K562 (cell line): Measurements from ENCODE around the gene LDB2. TPM values are rescaled to one million over a fixed set of nuclear protein-coding genes. Genes with fewer than 3 reads are reported as not detected.
A peak's percentile ranks its signal among the peaks of the same experiment; 100 is the strongest.

Source experiments
- ATAC-seq: fragments of 200-7000 bp; cut with Tn5 transposase; 3 replicates; pipeline ENCODE4 v1.9.1; 2020; ENCODE audit warnings: moderate library complexity
- BruUV-seq: library from RNA; stranded (reverse); fragments of 400-500 nt; replicated peaks from 2 replicates; lab custom pipeline; 2021; lab: Mats Ljungman, UMichigan
- CTCF ChIA-PET: fragments of 300-600 bp; formaldehyde crosslinking; extraction: SDS; loops from one replicate; lab custom pipeline; 2021; ENCODE audit warnings: low intra/inter-chr PET ratio; lab: Yijun Ruan, JAX
- POLR2A ChIA-PET: fragments of 300-600, 350-650 bp; sonication (Branson Sonifier 250); formaldehyde crosslinking; extraction: SDS; loops from one replicate; lab custom pipeline; 2021; ENCODE audit warnings: antibody characterized with exemption, inconsistent platforms; lab: Yijun Ruan, JAX
- DNase-seq, 4 experiments: peaks; one replicate each; pipeline versions ENCODE4 v3.0.0 to v3.0.0-alpha.2; 2011 to 2018; ENCODE audit warnings: low spot score in 3 of 4, mixed read lengths in 3 of 4; ENCODE audit errors: extremely low read depth in 1 of 4
- FAIRE-seq: peaks from 2 replicates; lab custom pipeline; 2011; peaks lifted over from hg19 to GRCh38; lab: Jason Lieb, UNC
- H2AFZ ChIP-seq: 2 replicates; pipeline ENCODE4 v1.6.0; 2011; ENCODE audit warnings: low read depth, low read length, control low read depth, inconsistent platforms
- H3K27ac ChIP-seq: fragments of 200-600 bp; 3 replicates; pipeline ENCODE4 v1.8.0; 2011; ENCODE audit warnings: low read depth, mild to moderate bottlenecking, control low read depth, inconsistent platforms, low read length, moderate library complexity, mixed read lengths; ENCODE audit errors: extremely low read depth
- H3K27me3 ChIP-seq, 2 experiments: fragments of 300-600 bp in 1 of 2; 2 replicates in 1 of 2; 3 replicates in 1 of 2; pipeline versions ENCODE4 v1.6.0 to v1.8.0; 2011; ENCODE audit warnings: inconsistent platforms in 2 of 2, low read length in 2 of 2, mild to moderate bottlenecking in 1 of 2, mixed read lengths in 1 of 2, moderate library complexity in 1 of 2; ENCODE audit not compliant: control insufficient read depth in 2 of 2, insufficient read depth in 2 of 2
- H3K36me3 ChIP-seq: fragments of 300-600 bp; 3 replicates; pipeline ENCODE4 v1.8.0; 2011; ENCODE audit warnings: mild to moderate bottlenecking, low read length, inconsistent platforms; ENCODE audit not compliant: control insufficient read depth, insufficient read depth
- H3K4me1 ChIP-seq, 2 experiments: fragments of 200-600 bp in 1 of 2; replicated peaks in 1 of 2; 2 replicates in 1 of 2; 3 replicates in 1 of 2; pipeline versions ENCODE4 v1.5.1 to v1.8.0; 2011; ENCODE audit warnings: inconsistent platforms in 2 of 2, low read length in 2 of 2, mild to moderate bottlenecking in 1 of 2, mixed read lengths in 1 of 2, moderate library complexity in 1 of 2; ENCODE audit not compliant: control insufficient read depth in 2 of 2, insufficient read depth in 2 of 2
- H3K4me2 ChIP-seq: 2 replicates; pipeline ENCODE4 v1.6.1; 2011; ENCODE audit warnings: low read length, control low read depth, inconsistent platforms, mixed read lengths; ENCODE audit not compliant: insufficient read depth
- H3K4me3 ChIP-seq: fragments of 200-600 bp; sonication (generic), shearing (Covaris generic); 2 replicates; pipeline ENCODE4 v1.5.1; 2016; ENCODE audit warnings: control low read depth, inconsistent platforms
- H3K79me2 ChIP-seq: fragments of 200-600 bp; 3 replicates; pipeline ENCODE4 v1.8.0; 2011; ENCODE audit warnings: low read length, inconsistent platforms; ENCODE audit not compliant: control insufficient read depth, insufficient read depth
- H3K9ac ChIP-seq, 2 experiments: 2 replicates each; pipeline versions ENCODE4 v1.6.0 to v1.6.1; 2011; ENCODE audit warnings: low read depth in 2 of 2, low read length in 2 of 2, control low read depth in 1 of 2, inconsistent platforms in 1 of 2, mild to moderate bottlenecking in 1 of 2, mixed read lengths in 1 of 2; ENCODE audit not compliant: insufficient read depth in 1 of 2
- H3K9me1 ChIP-seq: one replicate; pipeline ENCODE4 v1.6.0; 2011; ENCODE audit warnings: inconsistent platforms, mild to moderate bottlenecking, low read length, moderate library complexity; ENCODE audit not compliant: control insufficient read depth, insufficient read depth
- H3K9me3 ChIP-seq: replicated peaks from 2 replicates; pipeline ENCODE4 v1.5.1; 2011; ENCODE audit warnings: low read depth, low read length, inconsistent platforms; ENCODE audit not compliant: control insufficient read depth, insufficient read depth
- H4K20me1 ChIP-seq: replicated peaks from 2 replicates; pipeline ENCODE4 v1.6.1; 2011; ENCODE audit warnings: low read length, inconsistent platforms, mixed read lengths; ENCODE audit not compliant: control insufficient read depth, insufficient read depth
- CBFA2T3 ChIP-seq: fragments of 450-650 bp; IDR thresholded peaks from 2 replicates; pipeline ENCODE4 v1.6.1; 2017
- CTCF ChIP-seq, 3 experiments: IDR thresholded peaks in 2 of 3; conservative IDR thresholded peaks in 1 of 3; 2 replicates each; pipeline ENCODE4 v1.5.1; 2011 to 2012; ENCODE audit warnings: low read length in 3 of 3, mild to moderate bottlenecking in 3 of 3, control low read depth in 2 of 3, improper control_type of control experiment in 1 of 3, inconsistent platforms in 1 of 3, low read depth in 1 of 3, mixed read lengths in 1 of 3, moderate library complexity in 1 of 3; ENCODE audit not compliant: insufficient read depth in 2 of 3
- NR2C1 ChIP-seq, 2 experiments: fragments of 450-650 bp; IDR thresholded peaks; 2 replicates each; pipeline ENCODE4 v1.6.1; 2017; ENCODE audit warnings: mild to moderate bottlenecking in 2 of 2, antibody characterized with exemption in 1 of 2, inconsistent platforms in 1 of 2, missing compliant biosample characterization in 1 of 2, missing genetic modification characterization in 1 of 2
- RAD21 ChIP-seq, 2 experiments: fragments of 250-450 bp in 1 of 2; fragments of 450-650 bp in 1 of 2; sonication (Bioruptor Pico) in 1 of 2; formaldehyde crosslinking in 1 of 2; IDR thresholded peaks in 1 of 2; conservative IDR thresholded peaks in 1 of 2; 2 replicates each; pipeline versions ENCODE4 v1.4.0 to v1.8.0; 2020 to 2022; ENCODE audit warnings: mild to moderate bottlenecking in 2 of 2, moderate library complexity in 1 of 2
- SMC3 ChIP-seq: conservative IDR thresholded peaks from 2 replicates; pipeline ENCODE4 v1.6.1; 2011; ENCODE audit warnings: low read depth, low read length, improper control_type of control experiment; ENCODE audit not compliant: insufficient read depth
- WGBS: fragments of 100-300 bp; shearing (Covaris generic); methylation state at CpG from one replicate; pipeline ENCODE4 v1.1.6; 2016; ENCODE audit warnings: low coverage, mixed read lengths; ENCODE audit not compliant: insufficient coverage; ENCODE audit errors: missing lambda C conversion rate; 5-methylcytosine and 5-hydroxymethylcytosine counted together
- in situ Hi-C: fragments of 300-500 bp; cut with MboI; formaldehyde crosslinking; loops from 4 replicates; pipeline ENCODE4 v1.15.0; 2018; ENCODE audit warnings: inconsistent platforms, mixed read lengths
- intact Hi-C: fragments of 100-400 bp; cut with micrococcal nuclease; formaldehyde crosslinking; loops from 2 replicates; pipeline ENCODE4 v1.14.2; 2022
- polyA plus RNA-seq, 8 experiments: library from polyadenylated mRNA; depleted of rRNA in 4 of 8; stranded (reverse) in 5 of 8; unstranded in 3 of 8; fragments of >200 nt; fragmentation: Nextera tagmentation in 2 of 8; fragmentation: Illumina TruSeq in 1 of 8; extraction: Ambion mirVana in 2 of 8; extraction: Trizol in 1 of 8; gene quantifications; 2 replicates each; pipeline versions ENCODE4 v1.2.1 to v1.2.3, GENCODE V29; 2011 to 2014; ENCODE audit warnings: inconsistent platforms in 1 of 8, missing spikeins in 1 of 8
- total RNA-seq, 7 experiments: library from RNA; depleted of rRNA in 6 of 7; stranded (reverse); fragments of >200 nt in 6 of 7; fragmentation: Illumina TruSeq in 2 of 7; extraction: Trizol in 2 of 7; gene quantifications; 2 replicates each; pipeline versions ENCODE4 v1.2.1 to v1.2.3, GENCODE V29; 2011 to 2021; ENCODE audit warnings: low replicate concordance in 1 of 7
- TF ChIP-seq, protein P1 (sequence below), 2 experiments: fragments of 450-650 bp; formaldehyde crosslinking in 1 of 2; IDR thresholded peaks; 2 replicates each; pipeline versions ENCODE4 v1.4.0 to v1.6.1; 2014 to 2020; ENCODE audit warnings: mild to moderate bottlenecking in 2 of 2, borderline replicate concordance in 1 of 2, low read depth in 1 of 2

LDB2 gene
- total and polyA plus RNA-seq, 9 of the 15 experiments (the other 6 are each of a cell fraction or from before 2014, with no cell fraction given), result 0.10 to 0.20 TPM; not detected in 7

GRCh38 chr4:16794816-16795445 lies 103.5 kb downstream of the LDB2 start:
- FAIRE-seq (peak; percentile 81), ATAC-seq (peak; percentile 78), DNase-seq (peak; percentile 30 to 63 (median 56))
- peaks cover 3% of the 10 kb centered on the region; the same call in 1 of the 2 replicates for H4K20me1 ChIP-seq
- no peaks in the 10 kb centered on the region for H3K79me2 ChIP-seq
- in situ Hi-C loops (no loop called here), intact Hi-C loops (loop anchor here (2.0 kb wide), 1 partner anchor 530 kb away; no protein-coding TSS in a partner anchor)
- no peak overlapping the region for H3K27ac ChIP-seq
- no peaks in the 10 kb centered on the region for H3K9me1 ChIP-seq
- no peak overlapping the region for H3K4me3 ChIP-seq
- no TSS peak for BruUV-seq
- WGBS, result 2% methylated on average over 9 of the region's 9 CpGs
- no peak overlapping the region for H3K9ac ChIP-seq
- ChIA-PET CTCF (no interaction called here), POLR2A (interaction anchor here (0.6 kb wide), 1 partner anchor 1645 kb away, joined by 3 read pairs; no protein-coding TSS in a partner anchor)
- H3K27me3 ChIP-seq, result no peaks in the 10 kb centered on the region
- no peaks in the 10 kb centered on the region; a peak in 1 of 5 replicates for H3K4me1 ChIP-seq
- no peaks in the 10 kb centered on the region for H3K9me3 ChIP-seq
- TF ChIP-seq, protein P1, sequence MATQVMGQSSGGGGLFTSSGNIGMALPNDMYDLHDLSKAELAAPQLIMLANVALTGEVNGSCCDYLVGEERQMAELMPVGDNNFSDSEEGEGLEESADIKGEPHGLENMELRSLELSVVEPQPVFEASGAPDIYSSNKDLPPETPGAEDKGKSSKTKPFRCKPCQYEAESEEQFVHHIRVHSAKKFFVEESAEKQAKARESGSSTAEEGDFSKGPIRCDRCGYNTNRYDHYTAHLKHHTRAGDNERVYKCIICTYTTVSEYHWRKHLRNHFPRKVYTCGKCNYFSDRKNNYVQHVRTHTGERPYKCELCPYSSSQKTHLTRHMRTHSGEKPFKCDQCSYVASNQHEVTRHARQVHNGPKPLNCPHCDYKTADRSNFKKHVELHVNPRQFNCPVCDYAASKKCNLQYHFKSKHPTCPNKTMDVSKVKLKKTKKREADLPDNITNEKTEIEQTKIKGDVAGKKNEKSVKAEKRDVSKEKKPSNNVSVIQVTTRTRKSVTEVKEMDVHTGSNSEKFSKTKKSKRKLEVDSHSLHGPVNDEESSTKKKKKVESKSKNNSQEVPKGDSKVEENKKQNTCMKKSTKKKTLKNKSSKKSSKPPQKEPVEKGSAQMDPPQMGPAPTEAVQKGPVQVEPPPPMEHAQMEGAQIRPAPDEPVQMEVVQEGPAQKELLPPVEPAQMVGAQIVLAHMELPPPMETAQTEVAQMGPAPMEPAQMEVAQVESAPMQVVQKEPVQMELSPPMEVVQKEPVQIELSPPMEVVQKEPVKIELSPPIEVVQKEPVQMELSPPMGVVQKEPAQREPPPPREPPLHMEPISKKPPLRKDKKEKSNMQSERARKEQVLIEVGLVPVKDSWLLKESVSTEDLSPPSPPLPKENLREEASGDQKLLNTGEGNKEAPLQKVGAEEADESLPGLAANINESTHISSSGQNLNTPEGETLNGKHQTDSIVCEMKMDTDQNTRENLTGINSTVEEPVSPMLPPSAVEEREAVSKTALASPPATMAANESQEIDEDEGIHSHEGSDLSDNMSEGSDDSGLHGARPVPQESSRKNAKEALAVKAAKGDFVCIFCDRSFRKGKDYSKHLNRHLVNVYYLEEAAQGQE (IDR thresholded peaks at IDR 0.05; ENCODE audit: borderline replicate concordance), result peak; percentile 15; the same call in 1 of the 2 replicates
- TF ChIP-seq, protein P1 (CRISPR knock-in tag; IDR thresholded peaks at IDR 0.05; ENCODE audit: low read depth), result no peak
- TF ChIP-seq SMC3, result peak; percentile 40; the same call in 1 of the 2 replicates
- TF ChIP-seq RAD21 (CRISPR knock-in tag; conservative IDR thresholded peaks at IDR 0.05 in 1 of 2, IDR thresholded peaks at IDR 0.05 in 1 of 2), result peak in 1 of 2 experiments; percentile 49; a peak in 1 of 4 replicates
- peak; percentile 61 to 76 (median 66) for TF ChIP-seq CTCF (IDR thresholded peaks at IDR 0.05 in 2 of 3, conservative IDR thresholded peaks at IDR 0.05 in 1 of 3; ENCODE audit: insufficient read depth in 2 of 3, low read depth in 1 of 3, low read length in 3 of 3)
- TF ChIP-seq CBFA2T3, result no peak
- no peak for TF ChIP-seq NR2C1 (IDR thresholded peaks at IDR 0.05)
- TF ChIP-seq NR2C1 (tag; IDR thresholded peaks at IDR 0.05), result no peak
- no peaks in the 10 kb centered on the region for H3K36me3 ChIP-seq
- no peak overlapping the region for H3K4me2 ChIP-seq
- no peak overlapping the region for H2AFZ ChIP-seq
